ENCODE results near the gene ANKRD34A.
A peak's percentile ranks its signal among the peaks of the same experiment; 100 is the strongest.
"Not testable (repeated sequence)": the region's sequence is repeated elsewhere in the genome, so short reads cannot be mapped to it uniquely, and the experiment has no call there.

ANKRD34A gene

GRCh38 chr1:145942871-145943270, 21.5 kb downstream of the ANKRD34A start:
- DNase-seq: no peak

GRCh38 chr1:145942405-145942804, 22.0 kb downstream of the ANKRD34A start:
- no peak for DNase-seq

- DNase-seq: no peak
Measured at GRCh38 chr1:145937436-145937835, 26.9 kb downstream of the ANKRD34A start.

GRCh38 chr1:145936247-145936646, 28.1 kb downstream of the ANKRD34A start:
- DNase-seq: no peak

- DNase-seq: no peak
Measured at GRCh38 chr1:145935708-145936107, 28.7 kb downstream of the ANKRD34A start.

- not testable (repeated sequence) for DNase-seq
Measured at GRCh38 chr1:145932522-145933009, 31.8 kb downstream of the ANKRD34A start.

GRCh38 chr1:145927916-145928643, 36.3 kb downstream of the ANKRD34A start:
- no peak for DNase-seq

- peak; percentile 95 for DNase-seq
Measured at GRCh38 chr1:145927063-145927886, 37.1 kb downstream of the ANKRD34A start, which contains the start of gene RBM8A. Gene RBM8A (minus strand): TSS chr1:145927484. CDS start chr1:145927426, 58 bp downstream.

- no peak for DNase-seq
Measured at GRCh38 chr1:145926686-145927062, 37.7 kb downstream of the ANKRD34A start.

- no peak for DNase-seq
Measured at GRCh38 chr1:145922266-145922665, 42.1 kb downstream of the ANKRD34A start.

- DNase-seq: not testable (repeated sequence)
Measured at GRCh38 chr1:145920297-145920696, 44.1 kb downstream of the ANKRD34A start.

GRCh38 chr1:145918992-145919939, 45.1 kb downstream of the ANKRD34A start:
- no peak for DNase-seq

- DNase-seq: peak; percentile 16
Measured at GRCh38 chr1:145918144-145918991, 46.0 kb downstream of the ANKRD34A start, which contains the start of gene PEX11B. Gene PEX11B (minus strand): TSS chr1:145918717. CDS start chr1:145918688, 29 bp downstream.

GRCh38 chr1:145917595-145917994, 46.8 kb downstream of the ANKRD34A start:
- DNase-seq: no peak

GRCh38 chr1:145916745-145917144, 47.6 kb downstream of the ANKRD34A start:
- DNase-seq: no peak

GRCh38 chr1:145912128-145912641, 52.2 kb downstream of the ANKRD34A start:
- DNase-seq: no peak
